WI38 (cell line): ENCODE results near the gene HOXC12.

Experiments
- H3K4me3 ChIP-seq: 2 replicates; pipeline ENCODE4 v1.5.1; 2011; ENCODE audit warnings: low read depth, mild to moderate bottlenecking, control low read depth, low read length
- TF ChIP-seq, protein P1 (sequence below): IDR thresholded peaks from 2 replicates; pipeline ENCODE4 v1.5.1; 2012; ENCODE audit warnings: low read depth, mild to moderate bottlenecking, control low read depth, low read length

HOXC12 gene

DNA sequence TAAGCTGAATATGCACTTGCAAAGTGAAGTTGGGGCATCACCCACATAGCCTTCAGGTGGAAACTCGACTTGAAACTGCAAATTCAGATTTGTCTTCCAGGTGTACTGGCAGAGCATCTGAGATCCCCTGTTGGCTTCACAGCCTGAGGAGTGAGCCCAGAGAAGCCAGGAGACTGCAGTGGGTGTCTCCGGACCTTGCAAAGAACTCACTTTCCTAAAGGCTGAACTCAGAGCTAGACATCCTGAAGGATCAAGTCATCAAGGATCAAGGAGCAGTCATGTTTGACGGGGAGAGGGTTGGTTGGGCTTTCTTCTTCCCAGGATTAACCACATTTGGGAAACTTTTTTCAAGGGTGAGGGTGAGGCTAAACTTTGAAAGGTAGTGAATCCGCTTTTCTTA, 25.2 kb upstream of the HOXC12 start:
- TF ChIP-seq, protein P1, sequence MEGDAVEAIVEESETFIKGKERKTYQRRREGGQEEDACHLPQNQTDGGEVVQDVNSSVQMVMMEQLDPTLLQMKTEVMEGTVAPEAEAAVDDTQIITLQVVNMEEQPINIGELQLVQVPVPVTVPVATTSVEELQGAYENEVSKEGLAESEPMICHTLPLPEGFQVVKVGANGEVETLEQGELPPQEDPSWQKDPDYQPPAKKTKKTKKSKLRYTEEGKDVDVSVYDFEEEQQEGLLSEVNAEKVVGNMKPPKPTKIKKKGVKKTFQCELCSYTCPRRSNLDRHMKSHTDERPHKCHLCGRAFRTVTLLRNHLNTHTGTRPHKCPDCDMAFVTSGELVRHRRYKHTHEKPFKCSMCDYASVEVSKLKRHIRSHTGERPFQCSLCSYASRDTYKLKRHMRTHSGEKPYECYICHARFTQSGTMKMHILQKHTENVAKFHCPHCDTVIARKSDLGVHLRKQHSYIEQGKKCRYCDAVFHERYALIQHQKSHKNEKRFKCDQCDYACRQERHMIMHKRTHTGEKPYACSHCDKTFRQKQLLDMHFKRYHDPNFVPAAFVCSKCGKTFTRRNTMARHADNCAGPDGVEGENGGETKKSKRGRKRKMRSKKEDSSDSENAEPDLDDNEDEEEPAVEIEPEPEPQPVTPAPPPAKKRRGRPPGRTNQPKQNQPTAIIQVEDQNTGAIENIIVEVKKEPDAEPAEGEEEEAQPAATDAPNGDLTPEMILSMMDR = no peak
- no peak overlapping the region for H3K4me3 ChIP-seq

DNA sequence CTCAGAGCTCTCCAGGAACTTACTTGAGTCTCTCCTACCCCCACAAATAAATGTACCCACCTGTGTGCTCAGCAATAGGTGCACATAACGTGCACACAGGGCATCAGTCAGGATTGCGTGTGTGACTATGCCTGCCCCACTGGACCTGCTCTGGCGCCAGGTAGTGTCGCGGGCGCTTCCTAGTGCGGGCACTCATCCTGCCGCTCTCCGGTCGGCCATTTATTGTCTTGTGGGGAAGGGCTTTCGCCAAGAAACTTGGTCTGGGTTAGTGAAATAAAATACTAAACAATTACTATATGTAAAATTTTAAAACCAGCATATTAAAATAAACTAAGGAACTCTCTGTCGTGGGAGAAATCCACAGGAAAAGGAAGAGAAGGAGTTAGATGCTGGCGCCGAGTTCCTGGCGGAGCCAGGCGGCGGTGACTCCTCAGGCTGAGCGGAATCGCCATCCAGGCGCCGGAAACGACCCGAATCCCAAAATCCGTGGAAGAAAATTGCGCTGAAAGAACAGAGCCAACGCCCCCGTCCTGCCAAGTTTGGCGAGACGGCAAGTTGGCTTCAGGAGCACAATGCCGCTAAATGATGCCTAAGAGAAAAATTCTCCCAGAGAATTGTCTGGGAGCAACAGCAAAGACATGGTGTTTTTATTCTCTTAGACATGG, 24.0 kb upstream of the HOXC12 start:
- no peak overlapping the region for H3K4me3 ChIP-seq
- TF ChIP-seq, protein P1 = no peak

DNA sequence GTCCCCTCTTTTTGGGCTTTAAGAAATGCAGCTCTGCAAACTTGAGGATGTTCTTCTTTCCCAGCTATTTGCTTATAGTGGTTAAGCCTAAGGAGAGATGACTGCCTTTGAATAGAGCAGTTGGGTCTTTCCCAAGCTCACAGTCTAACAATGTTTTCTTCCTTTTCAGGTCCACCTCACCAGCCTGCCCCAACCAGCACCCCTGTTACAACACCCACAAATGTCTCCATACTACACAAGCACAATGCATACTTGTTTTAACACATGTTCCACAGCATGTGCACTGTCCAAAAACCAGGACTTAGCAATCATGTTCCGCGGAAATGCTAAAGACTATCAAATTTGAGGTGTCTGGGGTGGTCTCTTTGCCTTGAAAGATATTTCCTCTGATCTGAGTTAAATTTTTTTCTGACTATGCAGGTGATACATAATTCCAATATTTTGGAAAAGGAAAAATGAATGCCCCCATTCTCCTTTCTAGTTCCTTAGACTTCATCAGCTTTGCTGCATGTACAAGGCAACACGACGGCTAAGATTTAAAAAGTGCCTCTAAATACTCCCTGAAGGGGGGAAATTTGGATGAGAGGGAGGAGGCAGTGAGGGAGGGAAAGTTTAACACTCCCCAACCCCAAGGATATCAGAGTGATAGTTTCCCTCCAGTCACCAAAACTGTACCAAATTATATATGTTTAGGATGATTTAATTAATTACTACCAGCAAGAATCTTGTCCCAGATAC, 22.7 kb upstream of the HOXC12 start:
- TF ChIP-seq, protein P1 = no peak
- no peak overlapping the region for H3K4me3 ChIP-seq

DNA sequence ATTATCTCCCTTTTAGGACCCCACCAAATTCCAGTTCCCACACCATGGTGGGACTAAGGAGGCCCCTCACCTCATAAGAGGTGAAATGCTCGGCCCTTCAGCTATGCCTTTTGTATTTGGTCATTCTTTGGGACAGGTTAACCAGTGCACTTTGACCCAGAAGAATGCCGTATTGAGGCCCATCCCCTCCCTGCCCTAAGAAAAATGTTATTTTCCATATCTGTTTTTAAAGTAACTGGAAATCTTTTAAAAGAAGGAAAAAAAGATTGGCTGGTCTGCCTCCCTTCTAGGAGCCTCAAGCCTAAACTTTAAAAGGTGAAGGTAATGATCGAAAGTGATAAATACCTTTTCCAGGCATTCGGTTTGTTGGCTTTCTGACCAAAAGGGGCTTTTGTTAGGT, 21.8 kb upstream of the HOXC12 start:
- TF ChIP-seq, protein P1 = no peak

DNA sequence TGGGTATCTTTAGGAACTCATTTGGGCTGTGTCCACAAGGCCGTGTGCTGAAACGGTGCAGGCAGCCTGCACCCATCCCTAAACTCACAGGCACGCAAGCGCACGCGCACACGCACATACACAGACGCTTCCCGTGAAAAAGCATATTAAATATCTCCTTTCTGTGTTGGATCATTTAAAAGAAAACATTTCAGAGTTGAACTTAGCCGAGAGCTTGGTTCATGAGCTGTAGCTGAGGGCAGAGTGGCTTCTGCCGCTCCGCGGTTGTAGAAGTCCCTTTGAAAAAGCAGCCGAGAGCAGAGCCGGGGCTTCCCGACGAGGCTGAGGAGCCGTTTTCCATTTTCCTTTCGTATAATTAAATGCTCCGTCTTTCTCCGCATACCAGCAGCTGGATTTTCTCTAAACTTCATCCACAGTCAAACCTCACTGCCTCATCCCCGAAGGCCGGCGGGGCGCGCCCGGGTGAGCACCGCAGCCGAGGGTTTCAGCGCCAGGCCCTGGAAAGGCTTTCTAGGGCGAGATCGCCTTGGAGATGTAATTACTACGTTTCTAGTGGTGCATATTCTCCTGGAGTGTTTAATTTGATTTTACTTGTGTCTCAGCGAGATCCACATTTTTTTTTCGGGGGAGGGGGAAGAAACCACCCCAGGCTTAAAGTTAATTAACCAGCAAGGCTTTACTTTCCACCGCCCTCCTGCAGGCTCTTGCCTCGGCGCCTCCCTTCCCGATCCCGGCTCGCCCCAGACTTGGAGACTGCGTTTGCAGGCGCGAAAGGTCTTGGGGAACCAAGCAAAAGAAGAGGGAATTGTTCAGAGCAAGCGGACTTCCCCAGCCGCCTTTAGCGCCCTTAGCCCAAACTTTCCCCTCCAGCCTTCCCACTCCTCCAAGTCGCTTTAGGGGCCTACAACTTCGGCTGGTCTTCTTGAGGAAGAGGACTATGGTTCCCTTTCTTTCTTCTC, 19.0 kb upstream of the HOXC12 start:
- TF ChIP-seq, protein P1 = no peak
- H3K4me3 ChIP-seq = no peak overlapping the region

More for the DNA sequence above, 21.8 kb upstream of the HOXC12 start:
- no peak overlapping the region for H3K4me3 ChIP-seq

DNA sequence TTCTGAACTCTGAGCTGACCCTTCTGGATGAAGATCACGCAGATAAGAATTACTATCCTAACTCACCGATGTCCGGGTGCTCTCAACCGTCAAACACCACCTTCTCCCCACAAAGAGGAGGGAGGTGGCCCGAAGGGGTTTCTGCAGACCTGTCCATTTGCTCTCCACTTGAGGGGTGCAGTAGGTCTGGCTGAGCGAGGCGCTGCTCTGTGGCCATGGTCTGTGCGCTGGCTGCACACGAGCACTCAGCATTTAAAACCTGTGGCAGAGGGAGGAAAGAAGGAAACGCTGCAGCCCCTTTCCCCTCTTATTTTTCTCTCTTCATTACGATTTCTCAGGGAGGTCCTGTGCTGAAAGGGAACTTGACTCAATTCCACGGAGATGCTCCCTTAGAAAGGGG, 17.6 kb upstream of the HOXC12 start:
- TF ChIP-seq, protein P1 = no peak
- no peak overlapping the region for H3K4me3 ChIP-seq
